PC-3 (cell line): Measurements from ENCODE around the gene VWA1.

Source experiments
- EZH2 ChIP-seq: fragments of 300-600 bp; sonication (generic); IDR thresholded peaks from one replicate; pipeline ENCODE4 v1.6.1; 2017; ENCODE audit warnings: antibody characterized with exemption, mild to moderate bottlenecking, low read length; ENCODE audit not compliant: unreplicated experiment
- EZH2phosphoT487 ChIP-seq: fragments of 300-600 bp; sonication (generic); IDR thresholded peaks from 2 replicates; pipeline ENCODE4 v1.6.1; 2018; ENCODE audit warnings: mild to moderate bottlenecking, antibody characterized with exemption, low read length, borderline replicate concordance
- TF ChIP-seq, protein P1 (sequence below): fragments of 300-600 bp; sonication (generic); conservative IDR thresholded peaks from 2 replicates; pipeline ENCODE4 v1.5.1; 2017; ENCODE audit warnings: antibody characterized with exemption, low read depth, mild to moderate bottlenecking, low read length

DNA sequence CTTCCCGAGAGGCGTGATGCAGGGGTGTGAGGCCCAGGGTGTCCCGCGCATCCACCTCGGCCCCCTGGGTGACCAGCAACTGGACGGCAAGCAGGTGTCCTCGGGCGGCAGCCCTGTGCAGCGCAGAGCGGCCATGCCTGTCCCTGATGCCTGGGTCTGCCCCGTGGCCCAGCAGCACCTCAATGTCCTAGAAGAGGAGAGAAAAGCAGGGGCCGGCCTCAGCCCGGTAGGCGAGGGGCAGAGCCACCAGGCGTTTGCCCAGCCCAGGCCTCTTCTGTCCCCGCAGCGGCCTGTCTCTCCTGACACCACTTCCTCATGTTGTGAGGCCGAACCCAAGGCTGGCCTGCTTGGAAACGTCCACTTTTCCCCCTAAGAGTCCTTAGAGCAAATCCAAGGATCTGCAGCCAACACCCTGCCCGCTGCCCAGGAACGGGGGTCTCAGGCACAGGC lies 16.1 kb upstream of the VWA1 start:
- TF ChIP-seq, protein P1, sequence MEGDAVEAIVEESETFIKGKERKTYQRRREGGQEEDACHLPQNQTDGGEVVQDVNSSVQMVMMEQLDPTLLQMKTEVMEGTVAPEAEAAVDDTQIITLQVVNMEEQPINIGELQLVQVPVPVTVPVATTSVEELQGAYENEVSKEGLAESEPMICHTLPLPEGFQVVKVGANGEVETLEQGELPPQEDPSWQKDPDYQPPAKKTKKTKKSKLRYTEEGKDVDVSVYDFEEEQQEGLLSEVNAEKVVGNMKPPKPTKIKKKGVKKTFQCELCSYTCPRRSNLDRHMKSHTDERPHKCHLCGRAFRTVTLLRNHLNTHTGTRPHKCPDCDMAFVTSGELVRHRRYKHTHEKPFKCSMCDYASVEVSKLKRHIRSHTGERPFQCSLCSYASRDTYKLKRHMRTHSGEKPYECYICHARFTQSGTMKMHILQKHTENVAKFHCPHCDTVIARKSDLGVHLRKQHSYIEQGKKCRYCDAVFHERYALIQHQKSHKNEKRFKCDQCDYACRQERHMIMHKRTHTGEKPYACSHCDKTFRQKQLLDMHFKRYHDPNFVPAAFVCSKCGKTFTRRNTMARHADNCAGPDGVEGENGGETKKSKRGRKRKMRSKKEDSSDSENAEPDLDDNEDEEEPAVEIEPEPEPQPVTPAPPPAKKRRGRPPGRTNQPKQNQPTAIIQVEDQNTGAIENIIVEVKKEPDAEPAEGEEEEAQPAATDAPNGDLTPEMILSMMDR: no peak
- TF ChIP-seq EZH2: no peak
- TF ChIP-seq EZH2phosphoT487: no peak
